Body of pancreas (tissue), 4 donors: ENCODE measurements around the gene PAOX. TPM values are rescaled to one million over a fixed set of nuclear protein-coding genes. Genes with fewer than 3 reads are reported as not detected.

Experiments used
- ATAC-seq: fragments of 150-250 bp; one replicate; pipeline ENCODE4 v1.9.1; 2016
- DNase-seq, 4 donors: peaks; one replicate each; pipeline ENCODE4 v3.0.0-alpha.2; 2019
- H3K27ac ChIP-seq, 4 donors: fragments of 200-600 bp; sonication (generic); 1 replicate in 3 of 4; 2 replicates in 1 of 4; pipeline versions ENCODE4 v1.5.1 to v1.6.1; 2016 to 2019; ENCODE audit warnings: mild to moderate bottlenecking in 1 of 4, mixed read lengths in 1 of 4, moderate library complexity in 1 of 4
- H3K27me3 ChIP-seq, 2 donors: fragments of 200-600 bp; sonication (generic); one replicate each; pipeline ENCODE4 v1.6.0; 2016; ENCODE audit warnings: mild to moderate bottlenecking in 1 of 2
- H3K36me3 ChIP-seq, 2 donors: fragments of 200-600 bp; sonication (generic); replicated peaks in 1 of 2; 2 replicates each; pipeline ENCODE4 v1.5.1; 2016; ENCODE audit warnings: low read depth in 2 of 2; ENCODE audit not compliant: insufficient read depth in 1 of 2
- H3K4me1 ChIP-seq: fragments of 200-600 bp; sonication (generic); one replicate; pipeline ENCODE4 v1.6.0; 2016
- H3K4me3 ChIP-seq, 2 donors: fragments of 200-600 bp; sonication (generic); 1 replicate in 1 of 2; 2 replicates in 1 of 2; pipeline ENCODE4 v1.5.1; 2016 to 2019
- H3K9me3 ChIP-seq, 3 donors: fragments of 200-600 bp; sonication (generic); 1 replicate in 2 of 3; 2 replicates in 1 of 3; pipeline ENCODE4 v1.5.1; 2016
- CTCF ChIP-seq, 7 experiments: fragments of 450-650 bp in 4 of 7; fragments of 200-600 bp in 3 of 7; sonication (generic) in 3 of 7; IDR thresholded peaks; one replicate each; pipeline ENCODE4 v1.5.1; 2016 to 2019; ENCODE audit warnings: antibody characterized with exemption in 7 of 7
- POLR2A ChIP-seq, 3 donors: fragments of 450-650 bp; IDR thresholded peaks; one replicate each; pipeline ENCODE4 v1.6.1; 2016; ENCODE audit warnings: antibody characterized with exemption in 3 of 3, mild to moderate bottlenecking in 2 of 3
- WGBS, 2 donors: methylation state at CpG; one replicate each; pipeline ENCODE4 v1.1.5; 2017; 5-methylcytosine and 5-hydroxymethylcytosine counted together
- intact Hi-C: fragments of 100-400 bp; cut with DNase I; formaldehyde crosslinking; loops from one replicate; pipeline ENCODE4 v1.15.1; 2023
- total RNA-seq, 2 donors: library from RNA; depleted of rRNA; stranded (reverse); fragments of >200 nt; gene quantifications; one replicate each; pipeline ENCODE4 v1.1.0, GENCODE V29; 2016

The PAOX gene
- total RNA-seq, 2 donors from 2014 or later: 8.3 to 9.6 TPM

- WGBS, 2 donors: 82 to 91% methylated on average over 4 to 29 of the region's 30 CpGs
- intact Hi-C loops: no loop called here
- TF ChIP-seq CTCF (IDR thresholded peaks at IDR 0.05) (no peak), POLR2A (IDR thresholded peaks at IDR 0.05) (no peak)
- no peak overlapping the region for H3K4me3 ChIP-seq
- no peaks in the 10 kb centered on the region for H3K9me3 ChIP-seq
- ATAC-seq (no peak), DNase-seq (no peak)
- H3K27me3 ChIP-seq: no peaks in the 10 kb centered on the region
- no peaks in the 10 kb centered on the region for H3K36me3 ChIP-seq
- H3K27ac ChIP-seq: no peak overlapping the region
- H3K4me1 ChIP-seq: peaks cover 29% of the 10 kb centered on the region
Measured at GRCh38 chr10:133377025-133377817, 1.8 kb upstream of the PAOX start.

- TF ChIP-seq POLR2A (IDR thresholded peaks at IDR 0.05) (no peak), CTCF (IDR thresholded peaks at IDR 0.05) (no peak)
- intact Hi-C loops: no loop called here
- no peak for DNase-seq
- 17 to 80% methylated on average over 1 to 16 of the region's 20 CpGs for WGBS, 2 donors
- peak overlapping the region in 1 of 2 donors; percentile 59 for H3K4me3 ChIP-seq
- H3K27me3 ChIP-seq: no peaks in the 10 kb centered on the region
- H3K9me3 ChIP-seq: no peaks in the 10 kb centered on the region
- peak; percentile 1 for ATAC-seq
- peaks cover 26% of the 10 kb centered on the region for H3K4me1 ChIP-seq
- no peaks in the 10 kb centered on the region for H3K36me3 ChIP-seq
- peak overlapping the region in 3 of 4 donors; percentile 65 to 82 (median 78) for H3K27ac ChIP-seq
Measured at GRCh38 chr10:133377818-133378250, 1.2 kb upstream of the PAOX start.

- Histone ChIP-seq H3K4me1 (peaks cover 26% of the 10 kb centered on the region), H3K4me3 (peak overlapping the region; percentile 26 to 59), H3K27me3 (no peaks in the 10 kb centered on the region), H3K27ac (peak overlapping the region; percentile 65 to 82 (median 76)), H3K36me3 (no peaks in the 10 kb centered on the region), H3K9me3 (no peaks in the 10 kb centered on the region)
- TF ChIP-seq CTCF (IDR thresholded peaks at IDR 0.05) (no peak), POLR2A (IDR thresholded peaks at IDR 0.05) (peak in 2 of 3 donors; percentile 30 to 49)
- DNase-seq (peak; percentile 59 to 66 (median 62)), ATAC-seq (peak; percentile 75)
- 0% methylated on average over 31 to 79 of the region's 90 CpGs for WGBS, 2 donors
- intact Hi-C loops: no loop called here
Measured at GRCh38 chr10:133378251-133379096, 588 bp upstream of the PAOX start.

GRCh38 chr10:133379801-133380666, 972 bp downstream of the PAOX start:
- H3K4me3 ChIP-seq: peak overlapping the region in 1 of 2 donors; percentile 60
- WGBS, 2 donors: 92 to 96% methylated on average over 4 to 36 of the region's 36 CpGs
- no peak for TF ChIP-seq POLR2A (IDR thresholded peaks at IDR 0.05)
- ATAC-seq (no peak), DNase-seq (peak in 1 of 4 donors; percentile 32)
- H3K27me3 ChIP-seq: no peaks in the 10 kb centered on the region
- H3K4me1 ChIP-seq: peaks cover 19% of the 10 kb centered on the region
- H3K27ac ChIP-seq: peak overlapping the region; percentile 65 to 80 (median 72)
- H3K36me3 ChIP-seq: no peaks in the 10 kb centered on the region
- intact Hi-C loops: no loop called here
- no peaks in the 10 kb centered on the region for H3K9me3 ChIP-seq
